Cardiac fibroblast (primary cell): ENCODE measurements around the gene CDPF1.

Experiments used
- DNase-seq, 2 donors: peaks; one replicate each; pipeline versions ENCODE4 v3.0.0 to v3.0.0-alpha.2; 2010; ENCODE audit warnings: low read depth in 2 of 2
- H3K4me3 ChIP-seq, 2 donors: replicated peaks in 1 of 2; 1 replicate in 1 of 2; 2 replicates in 1 of 2; pipeline ENCODE4 v1.5.1; 2011; ENCODE audit warnings: low read depth in 2 of 2, low read length in 2 of 2, mild to moderate bottlenecking in 2 of 2, moderate library complexity in 1 of 2
- CTCF ChIP-seq: IDR thresholded peaks from one replicate; pipeline ENCODE4 v1.5.1; 2011; ENCODE audit warnings: low read depth, mild to moderate bottlenecking, low read length, inconsistent platforms

Gene CDPF1

DNA sequence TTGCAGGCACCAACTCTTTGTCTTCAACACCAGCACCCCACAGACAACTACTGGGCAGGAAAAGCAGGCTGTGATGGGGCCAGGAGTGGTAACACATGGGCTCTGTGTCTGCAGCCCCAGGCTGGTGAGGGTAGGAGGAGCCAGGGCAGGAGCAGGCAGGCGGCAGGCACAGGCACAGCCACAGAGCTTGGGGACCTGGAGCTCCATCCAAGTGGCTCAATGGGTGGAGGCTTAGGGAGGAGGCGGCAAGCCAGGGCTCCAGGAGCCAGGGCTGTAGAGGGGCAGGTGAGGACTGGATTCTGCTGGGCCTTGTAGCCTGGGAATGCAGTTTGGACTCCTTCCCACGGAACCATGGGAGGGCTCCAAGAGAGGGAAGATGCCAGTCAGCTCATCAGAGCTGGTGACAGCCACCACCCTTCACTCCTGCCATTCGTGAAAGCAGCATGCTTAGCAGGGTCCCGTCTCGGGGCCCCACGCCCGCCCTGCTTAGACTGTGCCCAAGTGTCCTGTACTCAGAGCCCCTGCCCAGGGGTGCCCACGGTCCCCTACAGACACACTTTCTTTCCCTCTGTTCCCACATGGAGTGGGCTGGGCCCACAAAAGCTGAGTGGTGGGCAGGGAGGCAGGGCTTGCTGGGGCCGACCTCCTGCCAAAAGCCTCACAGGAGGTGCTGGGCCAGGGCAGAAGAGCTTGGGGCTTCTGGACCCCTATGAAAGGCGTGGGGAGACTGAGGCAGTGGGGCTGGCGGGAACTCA is 30.1 kb upstream of the CDPF1 start:
- no peak overlapping the region for H3K4me3 ChIP-seq
- DNase-seq, result no peak
- no peak for TF ChIP-seq CTCF

- DNase-seq, result no peak
- no peak overlapping the region for H3K4me3 ChIP-seq
- TF ChIP-seq CTCF, result no peak
Measured at GRCh38 chr22:46278656-46279645, 28.9 kb upstream of the CDPF1 start.

DNA sequence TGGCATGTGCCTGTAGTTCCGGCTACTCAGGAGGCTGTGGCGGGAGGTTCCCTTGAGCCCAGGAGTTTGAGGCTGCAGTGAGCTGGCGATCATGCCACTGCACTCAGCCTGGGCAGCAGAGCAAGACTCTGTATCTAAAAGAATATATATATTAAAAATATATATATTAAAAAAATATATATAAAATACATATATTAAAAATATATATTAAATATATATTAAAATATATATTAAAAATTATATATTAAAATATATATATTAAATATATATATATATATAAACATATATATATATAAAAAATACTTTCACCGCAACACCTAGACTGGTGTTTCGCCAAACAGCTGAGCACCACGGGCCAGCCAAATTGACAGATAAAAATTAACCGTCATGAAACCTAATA is 26.5 kb upstream of the CDPF1 start:
- TF ChIP-seq CTCF, result no peak
- H3K4me3 ChIP-seq, result no peak overlapping the region

DNA sequence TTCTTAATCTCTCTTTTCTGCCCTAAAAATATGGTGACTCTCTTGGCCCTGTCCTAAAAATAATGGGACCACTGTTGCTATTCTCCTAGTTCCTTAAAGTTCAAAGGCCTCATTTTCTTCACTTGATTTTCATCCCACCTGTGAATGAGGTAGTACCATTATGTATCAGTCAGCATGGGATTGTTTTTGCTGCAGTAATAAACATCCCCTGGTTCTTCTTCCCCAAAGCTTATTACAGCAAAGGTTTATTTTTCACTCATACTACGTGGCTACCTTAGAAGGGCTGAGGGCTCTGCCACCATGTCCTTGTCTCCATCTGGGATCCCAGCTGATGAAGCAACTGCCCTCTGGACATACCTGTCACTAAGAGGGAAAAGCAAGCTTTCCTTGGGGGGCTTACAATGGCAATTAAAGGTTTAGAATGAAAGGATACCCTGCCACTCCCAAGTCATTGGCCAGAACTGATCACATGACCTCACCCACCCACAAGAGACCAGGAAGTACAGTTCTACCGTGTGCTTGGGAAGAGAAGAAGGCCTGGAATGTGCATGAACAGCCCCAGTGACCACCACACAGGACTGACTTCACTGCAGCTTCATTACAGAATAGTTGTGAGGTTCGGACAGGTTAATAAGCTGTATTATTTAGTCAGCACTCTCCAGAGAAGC is 25.5 kb upstream of the CDPF1 start:
- H3K4me3 ChIP-seq, result no peak overlapping the region
- TF ChIP-seq CTCF, result no peak
- DNase-seq, result no peak

More for the DNA sequence above, 26.5 kb upstream of the CDPF1 start:
- no peak for DNase-seq

GRCh38 chr22:46274381-46274780 is 24.3 kb upstream of the CDPF1 start:
- no peak for TF ChIP-seq CTCF
- DNase-seq, result no peak
- no peak overlapping the region for H3K4me3 ChIP-seq

DNA sequence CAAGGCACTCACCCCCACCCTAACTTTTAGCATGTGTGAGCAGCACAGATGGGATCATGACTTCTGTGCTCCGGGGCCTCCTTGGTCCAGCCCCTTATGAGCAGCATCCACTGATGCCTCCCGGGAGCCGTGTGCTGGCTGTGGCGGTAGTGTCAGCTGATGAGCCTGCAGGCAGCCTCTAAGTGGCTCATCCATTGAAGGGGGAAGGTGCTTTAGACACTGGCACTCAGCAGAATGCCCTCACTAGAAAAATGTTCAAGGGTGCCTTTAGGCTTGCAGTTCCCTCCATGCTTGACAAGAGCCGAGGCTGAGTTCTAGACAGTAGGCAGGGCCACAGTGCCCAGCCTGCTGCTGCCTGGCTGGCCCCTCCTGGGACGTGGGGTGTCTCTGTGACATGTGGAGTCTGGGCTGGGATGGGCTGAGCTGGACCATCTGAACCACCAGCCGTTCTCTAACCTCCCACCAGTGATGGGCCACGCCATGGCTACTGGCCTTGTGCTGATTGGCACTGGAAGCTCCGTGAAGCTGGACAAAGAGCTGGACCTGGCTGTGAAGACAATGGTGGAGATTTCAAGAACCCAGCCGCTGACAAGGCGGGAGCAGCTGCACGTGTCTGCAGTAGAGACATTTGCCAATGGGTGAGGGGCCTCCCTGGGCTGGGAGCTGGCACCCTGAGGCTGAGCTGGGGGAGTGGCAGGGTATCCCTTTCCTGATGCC is 23.5 kb upstream of the CDPF1 start:
- no peak overlapping the region for H3K4me3 ChIP-seq
- TF ChIP-seq CTCF, result no peak
- no peak for DNase-seq
